ENCODE results near the gene C3orf18. TPM values are rescaled to one million over a fixed set of nuclear protein-coding genes. Genes with fewer than 3 reads are reported as not detected.
A peak's percentile ranks its signal among the peaks of the same experiment; 100 is the strongest.

Gene C3orf18
- total and polyA plus RNA-seq, 9 of the 15 experiments (the other 6 are each of a cell fraction or from before 2014, with no cell fraction given): 0.01 to 2.3 (median 0.94) TPM

- TF ChIP-seq, protein P1, sequence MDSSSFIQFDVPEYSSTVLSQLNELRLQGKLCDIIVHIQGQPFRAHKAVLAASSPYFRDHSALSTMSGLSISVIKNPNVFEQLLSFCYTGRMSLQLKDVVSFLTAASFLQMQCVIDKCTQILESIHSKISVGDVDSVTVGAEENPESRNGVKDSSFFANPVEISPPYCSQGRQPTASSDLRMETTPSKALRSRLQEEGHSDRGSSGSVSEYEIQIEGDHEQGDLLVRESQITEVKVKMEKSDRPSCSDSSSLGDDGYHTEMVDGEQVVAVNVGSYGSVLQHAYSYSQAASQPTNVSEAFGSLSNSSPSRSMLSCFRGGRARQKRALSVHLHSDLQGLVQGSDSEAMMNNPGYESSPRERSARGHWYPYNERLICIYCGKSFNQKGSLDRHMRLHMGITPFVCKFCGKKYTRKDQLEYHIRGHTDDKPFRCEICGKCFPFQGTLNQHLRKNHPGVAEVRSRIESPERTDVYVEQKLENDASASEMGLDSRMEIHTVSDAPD (CRISPR knock-in tag; IDR thresholded peaks at IDR 0.05): no peak
- TF ChIP-seq FOXA1 (IDR thresholded peaks at IDR 0.05; ENCODE audit: borderline replicate concordance): no peak
- TF ChIP-seq MTA3 (IDR thresholded peaks at IDR 0.05; ENCODE audit: borderline replicate concordance): no peak
- TF ChIP-seq, protein P2, sequence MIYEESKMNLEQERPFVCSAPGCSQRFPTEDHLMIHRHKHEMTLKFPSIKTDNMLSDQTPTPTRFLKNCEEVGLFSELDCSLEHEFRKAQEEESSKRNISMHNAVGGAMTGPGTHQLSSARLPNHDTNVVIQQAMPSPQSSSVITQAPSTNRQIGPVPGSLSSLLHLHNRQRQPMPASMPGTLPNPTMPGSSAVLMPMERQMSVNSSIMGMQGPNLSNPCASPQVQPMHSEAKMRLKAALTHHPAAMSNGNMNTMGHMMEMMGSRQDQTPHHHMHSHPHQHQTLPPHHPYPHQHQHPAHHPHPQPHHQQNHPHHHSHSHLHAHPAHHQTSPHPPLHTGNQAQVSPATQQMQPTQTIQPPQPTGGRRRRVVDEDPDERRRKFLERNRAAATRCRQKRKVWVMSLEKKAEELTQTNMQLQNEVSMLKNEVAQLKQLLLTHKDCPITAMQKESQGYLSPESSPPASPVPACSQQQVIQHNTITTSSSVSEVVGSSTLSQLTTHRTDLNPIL (CRISPR knock-in tag; IDR thresholded peaks at IDR 0.05): no peak
- 0 out of 2 replicates have a peak, but pooled peaks have one; percentile 40 for TF ChIP-seq ESRRA (IDR thresholded peaks at IDR 0.05; ENCODE audit: borderline replicate concordance, low read depth)
- no peak for TF ChIP-seq NBN (IDR thresholded peaks at IDR 0.05; ENCODE audit: low read depth)
- no peak; the same call in 1 of the 2 replicates for TF ChIP-seq TOE1 (IDR thresholded peaks at IDR 0.05; ENCODE audit: borderline replicate concordance)
- no peak for TF ChIP-seq TOE1 (CRISPR knock-in tag; IDR thresholded peaks at IDR 0.05; ENCODE audit: borderline replicate concordance, low read depth)
- TF ChIP-seq ZSCAN29 (IDR thresholded peaks at IDR 0.05): no peak
- no peak for TF ChIP-seq ZNF212 (CRISPR knock-in tag; IDR thresholded peaks at IDR 0.05)
- TF ChIP-seq, protein P3, sequence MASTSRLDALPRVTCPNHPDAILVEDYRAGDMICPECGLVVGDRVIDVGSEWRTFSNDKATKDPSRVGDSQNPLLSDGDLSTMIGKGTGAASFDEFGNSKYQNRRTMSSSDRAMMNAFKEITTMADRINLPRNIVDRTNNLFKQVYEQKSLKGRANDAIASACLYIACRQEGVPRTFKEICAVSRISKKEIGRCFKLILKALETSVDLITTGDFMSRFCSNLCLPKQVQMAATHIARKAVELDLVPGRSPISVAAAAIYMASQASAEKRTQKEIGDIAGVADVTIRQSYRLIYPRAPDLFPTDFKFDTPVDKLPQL (IDR thresholded peaks at IDR 0.05; ENCODE audit: extremely low read depth, insufficient read length): no peak
- TF ChIP-seq PPARD (CRISPR knock-in tag; IDR thresholded peaks at IDR 0.05): no peak
- no peak; the same call in 1 of the 2 replicates for TF ChIP-seq BACH1 (tag; IDR thresholded peaks at IDR 0.05)
- TF ChIP-seq YY1 (IDR thresholded peaks at IDR 0.05; ENCODE audit: borderline replicate concordance in 1 of 3, control insufficient read depth in 1 of 3, extremely low read depth in 1 of 3, insufficient read depth in 3 of 3, insufficient read length in 1 of 3, insufficient replicate concordance in 2 of 3, low read depth in 1 of 3, low read length in 2 of 3): no peak
- TF ChIP-seq ZNF184 (CRISPR knock-in tag; IDR thresholded peaks at IDR 0.05): no peak
- no peak for TF ChIP-seq MCM5 (IDR thresholded peaks at IDR 0.05; ENCODE audit: low read depth)
- no peak for TF ChIP-seq GABPA (tag; conservative IDR thresholded peaks at IDR 0.05; ENCODE audit: low read depth)
Measured at GRCh38 chr3:50539356-50540286, 27.9 kb downstream of the C3orf18 start (continued).
